Activated naive CD8-positive, alpha-beta T cell treated with anti-CD3 and anti-CD28 coated beads for 36 hours (primary cell): Measurements from ENCODE around the gene DICER1. TPM values are rescaled to one million over a fixed set of nuclear protein-coding genes. Genes with fewer than 3 reads are reported as not detected.

Experiments
- DNase-seq: peaks from one replicate; pipeline ENCODE4 v3.0.0; 2021
- H3K27ac Mint-ChIP-seq: one replicate; pipeline ENCODE4 v1.8.0; 2022; ENCODE audit warnings: mild to moderate bottlenecking, moderate library complexity, mixed read lengths
- H3K27me3 Mint-ChIP-seq: one replicate; pipeline ENCODE4 v1.8.0; 2022; ENCODE audit warnings: mild to moderate bottlenecking, mixed read lengths
- H3K36me3 Mint-ChIP-seq: one replicate; pipeline ENCODE4 v1.8.0; 2021; ENCODE audit warnings: mild to moderate bottlenecking, mixed read lengths
- H3K4me1 Mint-ChIP-seq: one replicate; pipeline ENCODE4 v1.8.0; 2021; ENCODE audit warnings: mixed read lengths
- H3K4me3 Mint-ChIP-seq: one replicate; pipeline ENCODE4 v1.8.0; 2022; ENCODE audit warnings: mild to moderate bottlenecking, moderate library complexity, mixed read lengths
- H3K9me3 Mint-ChIP-seq: one replicate; pipeline ENCODE4 v1.8.0; 2022; ENCODE audit warnings: mixed read lengths
- total RNA-seq, 2 experiments: library from RNA; stranded (reverse); gene quantifications; one replicate each; pipeline ENCODE4 v1.2.3, GENCODE V29; 2021

Gene DICER1
- total RNA-seq, 2 experiments from 2014 or later, result 53.1 to 60.3 TPM

- peaks cover 8% of the 10 kb centered on the region for H3K27me3 Mint-ChIP-seq
- no peak overlapping the region for H3K4me3 Mint-ChIP-seq
- no peaks in the 10 kb centered on the region for H3K4me1 Mint-ChIP-seq
- peaks cover 2% of the 10 kb centered on the region for H3K9me3 Mint-ChIP-seq
- no peak overlapping the region for H3K27ac Mint-ChIP-seq
- DNase-seq, result no peak
- no peaks in the 10 kb centered on the region for H3K36me3 Mint-ChIP-seq
These were observed 85.6 kb downstream of the DICER1 start for GRCh38 chr14:95071649-95072280.

- Mint-ChIP-seq H3K27me3 (peaks cover 8% of the 10 kb centered on the region), H3K4me3 (no peak overlapping the region), H3K36me3 (no peaks in the 10 kb centered on the region), H3K9me3 (peaks cover 2% of the 10 kb centered on the region), H3K27ac (no peak overlapping the region), H3K4me1 (no peaks in the 10 kb centered on the region)
- DNase-seq, result no peak
These were observed 86.4 kb downstream of the DICER1 start for GRCh38 chr14:95070748-95071435.

GRCh38 chr14:95069547-95069946, 87.8 kb downstream of the DICER1 start:
- H3K27me3 Mint-ChIP-seq, result peaks cover 8% of the 10 kb centered on the region
- peaks cover 2% of the 10 kb centered on the region for H3K9me3 Mint-ChIP-seq
- no peak overlapping the region for H3K27ac Mint-ChIP-seq
- DNase-seq, result no peak
- no peak overlapping the region for H3K4me3 Mint-ChIP-seq
- H3K4me1 Mint-ChIP-seq, result no peaks in the 10 kb centered on the region
- no peaks in the 10 kb centered on the region for H3K36me3 Mint-ChIP-seq

- H3K27me3 Mint-ChIP-seq, result peaks cover 8% of the 10 kb centered on the region
- peaks cover 2% of the 10 kb centered on the region for H3K9me3 Mint-ChIP-seq
- no peak for DNase-seq
- no peak overlapping the region for H3K4me3 Mint-ChIP-seq
- H3K27ac Mint-ChIP-seq, result no peak overlapping the region
- no peaks in the 10 kb centered on the region for H3K36me3 Mint-ChIP-seq
- H3K4me1 Mint-ChIP-seq, result no peaks in the 10 kb centered on the region
These were observed 88.3 kb downstream of the DICER1 start for GRCh38 chr14:95069018-95069417.

GRCh38 chr14:95068521-95068920, 88.8 kb downstream of the DICER1 start:
- DNase-seq, result no peak
- Mint-ChIP-seq H3K4me3 (no peak overlapping the region), H3K36me3 (no peaks in the 10 kb centered on the region), H3K27ac (no peak overlapping the region), H3K27me3 (peaks cover 8% of the 10 kb centered on the region), H3K9me3 (peaks cover 2% of the 10 kb centered on the region), H3K4me1 (no peaks in the 10 kb centered on the region)

GRCh38 chr14:95068080-95068479, 89.2 kb downstream of the DICER1 start:
- Mint-ChIP-seq H3K9me3 (peaks cover 2% of the 10 kb centered on the region), H3K4me1 (no peaks in the 10 kb centered on the region), H3K27me3 (peaks cover 7% of the 10 kb centered on the region), H3K4me3 (no peak overlapping the region), H3K36me3 (no peaks in the 10 kb centered on the region), H3K27ac (no peak overlapping the region)
- no peak for DNase-seq

- DNase-seq, result no peak
- H3K4me3 Mint-ChIP-seq, result no peak overlapping the region
- no peaks in the 10 kb centered on the region for H3K9me3 Mint-ChIP-seq
- H3K27ac Mint-ChIP-seq, result no peak overlapping the region
- no peaks in the 10 kb centered on the region for H3K36me3 Mint-ChIP-seq
- peaks cover 4% of the 10 kb centered on the region for H3K27me3 Mint-ChIP-seq
- no peaks in the 10 kb centered on the region for H3K4me1 Mint-ChIP-seq
These were observed 89.8 kb downstream of the DICER1 start for GRCh38 chr14:95067526-95067925.

- peaks cover 4% of the 10 kb centered on the region for H3K27me3 Mint-ChIP-seq
- no peaks in the 10 kb centered on the region for H3K9me3 Mint-ChIP-seq
- H3K4me1 Mint-ChIP-seq, result no peaks in the 10 kb centered on the region
- no peak overlapping the region for H3K4me3 Mint-ChIP-seq
- H3K27ac Mint-ChIP-seq, result no peak overlapping the region
- H3K36me3 Mint-ChIP-seq, result no peaks in the 10 kb centered on the region
- DNase-seq, result no peak
These were observed 90.8 kb downstream of the DICER1 start for GRCh38 chr14:95066427-95066986.

- no peak overlapping the region for H3K27ac Mint-ChIP-seq
These were observed 91.9 kb downstream of the DICER1 start for GRCh38 chr14:95065411-95065810.

GRCh38 chr14:95064734-95065133, 92.6 kb downstream of the DICER1 start:
- peaks cover 4% of the 10 kb centered on the region for H3K27me3 Mint-ChIP-seq
- H3K9me3 Mint-ChIP-seq, result no peaks in the 10 kb centered on the region
- H3K4me3 Mint-ChIP-seq, result no peak overlapping the region
- no peaks in the 10 kb centered on the region for H3K36me3 Mint-ChIP-seq
- H3K4me1 Mint-ChIP-seq, result no peaks in the 10 kb centered on the region
- DNase-seq, result no peak
- no peak overlapping the region for H3K27ac Mint-ChIP-seq

More at GRCh38 chr14:95065411-95065810, 91.9 kb downstream of the DICER1 start:
- peaks cover 4% of the 10 kb centered on the region for H3K27me3 Mint-ChIP-seq
- H3K4me1 Mint-ChIP-seq, result no peaks in the 10 kb centered on the region
- no peaks in the 10 kb centered on the region for H3K36me3 Mint-ChIP-seq
- no peaks in the 10 kb centered on the region for H3K9me3 Mint-ChIP-seq
- no peak for DNase-seq
- H3K4me3 Mint-ChIP-seq, result no peak overlapping the region

GRCh38 chr14:95064256-95064655, 93.1 kb downstream of the DICER1 start:
- H3K36me3 Mint-ChIP-seq, result no peaks in the 10 kb centered on the region
- no peak overlapping the region for H3K4me3 Mint-ChIP-seq
- H3K27me3 Mint-ChIP-seq, result peaks cover 4% of the 10 kb centered on the region
- no peak overlapping the region for H3K27ac Mint-ChIP-seq
- H3K4me1 Mint-ChIP-seq, result peaks cover 2% of the 10 kb centered on the region
- no peak for DNase-seq
- no peaks in the 10 kb centered on the region for H3K9me3 Mint-ChIP-seq

- Mint-ChIP-seq H3K4me1 (peaks cover 3% of the 10 kb centered on the region), H3K27me3 (peaks cover 4% of the 10 kb centered on the region), H3K9me3 (no peaks in the 10 kb centered on the region), H3K27ac (no peak overlapping the region), H3K36me3 (no peaks in the 10 kb centered on the region), H3K4me3 (no peak overlapping the region)
- no peak for DNase-seq
These were observed 93.9 kb downstream of the DICER1 start for GRCh38 chr14:95063391-95063790.

GRCh38 chr14:95062946-95063345, 94.4 kb downstream of the DICER1 start:
- DNase-seq, result no peak
- Mint-ChIP-seq H3K4me3 (no peak overlapping the region), H3K36me3 (no peaks in the 10 kb centered on the region), H3K4me1 (peaks cover 3% of the 10 kb centered on the region), H3K9me3 (no peaks in the 10 kb centered on the region), H3K27ac (no peak overlapping the region), H3K27me3 (peaks cover 3% of the 10 kb centered on the region)

- no peaks in the 10 kb centered on the region for H3K36me3 Mint-ChIP-seq
- no peaks in the 10 kb centered on the region for H3K27me3 Mint-ChIP-seq
- no peak for DNase-seq
- no peaks in the 10 kb centered on the region for H3K9me3 Mint-ChIP-seq
- no peak overlapping the region for H3K27ac Mint-ChIP-seq
- H3K4me3 Mint-ChIP-seq, result no peak overlapping the region
- H3K4me1 Mint-ChIP-seq, result peaks cover 3% of the 10 kb centered on the region
These were observed 95.1 kb downstream of the DICER1 start for GRCh38 chr14:95062220-95062619.

GRCh38 chr14:95061317-95062093, 95.8 kb downstream of the DICER1 start:
- Mint-ChIP-seq H3K27me3 (no peaks in the 10 kb centered on the region), H3K4me3 (no peak overlapping the region), H3K27ac (no peak overlapping the region), H3K36me3 (no peaks in the 10 kb centered on the region), H3K4me1 (peaks cover 3% of the 10 kb centered on the region), H3K9me3 (no peaks in the 10 kb centered on the region)
- no peak for DNase-seq
